ENCODE measurements around the gene ZNF280A.
"Not testable (repeated sequence)": the region's sequence is repeated elsewhere in the genome, so short reads cannot be mapped to it uniquely, and the experiment has no call there.

Gene ZNF280A

DNA sequence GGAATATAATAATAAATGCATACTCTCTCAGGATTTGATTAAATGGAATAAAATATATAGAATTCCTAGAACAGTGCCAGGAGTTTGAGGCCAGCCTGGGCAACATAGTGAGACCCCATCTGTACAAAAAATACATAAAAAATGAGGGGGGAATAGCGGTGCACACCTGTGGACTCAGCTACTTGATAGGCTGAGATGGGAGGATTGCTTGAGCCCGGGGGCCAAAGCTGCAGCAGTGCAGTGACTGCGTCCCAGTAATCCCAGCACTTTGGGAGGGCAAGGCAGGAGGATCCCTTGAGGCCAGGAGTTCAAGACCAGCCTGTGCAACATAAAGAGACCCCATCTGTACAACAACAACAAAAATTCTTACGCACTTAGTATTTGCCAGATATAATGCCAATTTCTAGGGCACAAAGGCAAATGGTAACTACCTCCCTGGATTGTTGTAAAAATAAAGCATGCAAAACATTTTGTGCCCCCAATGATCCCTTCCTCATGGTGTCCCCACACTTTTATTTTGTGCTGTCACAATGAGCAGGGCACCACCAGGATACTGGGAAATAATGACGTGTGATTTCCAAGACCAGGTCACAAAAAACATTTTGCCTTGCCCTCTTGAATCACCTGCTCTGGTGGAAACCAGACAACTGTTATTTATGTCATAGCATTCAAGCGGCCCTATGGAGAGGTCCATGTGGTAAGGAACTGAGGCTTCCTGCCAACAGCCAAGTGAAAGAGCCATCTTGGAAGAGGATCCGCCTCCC is 18.3 kb upstream of the ZNF280A start:
- DNase-seq = no peak

DNA sequence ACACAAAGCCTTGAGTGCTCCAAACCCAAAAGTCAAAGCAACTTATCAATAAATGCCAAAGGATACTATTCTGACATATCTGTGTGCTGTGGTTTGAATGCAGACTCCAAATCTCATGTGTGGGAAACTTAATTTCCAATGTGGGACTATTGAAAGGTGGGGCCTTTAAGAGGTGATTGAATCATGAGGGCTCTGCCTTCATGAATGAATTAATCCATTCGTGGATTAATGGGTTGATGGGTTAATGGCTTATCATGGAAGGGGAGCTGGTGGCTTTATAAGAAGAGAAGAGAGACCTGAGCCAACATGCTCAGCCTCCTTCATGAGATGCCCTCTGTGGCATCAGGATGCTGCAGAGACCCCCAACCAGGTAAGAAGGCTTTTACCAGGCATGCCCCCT is 16.8 kb upstream of the ZNF280A start:
- no peak for DNase-seq

DNA sequence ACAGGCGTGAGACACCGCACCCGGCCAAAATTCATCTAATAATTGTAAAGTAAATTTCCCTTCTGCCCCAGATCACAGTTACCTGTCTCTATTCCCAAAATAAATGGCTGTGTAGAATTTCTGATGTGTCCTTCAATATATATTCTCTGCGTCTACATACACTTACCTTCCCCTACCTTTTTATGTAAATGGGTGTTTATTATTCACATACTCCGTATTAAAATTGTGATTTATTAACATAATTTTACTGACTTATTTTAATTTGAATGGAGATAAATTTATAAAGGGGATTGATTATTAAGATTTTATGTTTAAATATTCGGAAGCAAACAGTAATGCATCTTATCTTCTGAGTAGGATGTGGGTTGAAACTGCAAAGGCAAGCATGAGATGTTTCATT is 16.4 kb upstream of the ZNF280A start:
- DNase-seq = no peak

DNA sequence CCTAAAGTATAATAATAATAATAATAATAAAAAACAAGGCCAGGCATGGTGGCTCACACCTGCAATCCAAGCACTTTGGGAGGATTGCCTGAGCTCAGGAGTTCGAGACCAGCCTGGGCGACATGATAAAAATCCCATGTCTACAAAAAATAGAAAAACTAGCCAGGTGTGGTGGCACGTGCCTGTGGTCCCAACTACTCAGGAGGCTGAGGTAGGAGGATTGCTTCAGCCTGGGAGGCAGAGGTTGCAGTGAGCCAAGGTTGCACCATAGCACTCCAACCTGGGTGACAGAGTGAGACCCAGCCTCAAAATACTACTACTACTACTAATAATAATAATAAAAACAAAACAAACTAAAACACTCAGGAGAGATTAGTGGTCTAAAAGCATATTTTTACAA is 15.6 kb upstream of the ZNF280A start:
- no peak for DNase-seq

DNA sequence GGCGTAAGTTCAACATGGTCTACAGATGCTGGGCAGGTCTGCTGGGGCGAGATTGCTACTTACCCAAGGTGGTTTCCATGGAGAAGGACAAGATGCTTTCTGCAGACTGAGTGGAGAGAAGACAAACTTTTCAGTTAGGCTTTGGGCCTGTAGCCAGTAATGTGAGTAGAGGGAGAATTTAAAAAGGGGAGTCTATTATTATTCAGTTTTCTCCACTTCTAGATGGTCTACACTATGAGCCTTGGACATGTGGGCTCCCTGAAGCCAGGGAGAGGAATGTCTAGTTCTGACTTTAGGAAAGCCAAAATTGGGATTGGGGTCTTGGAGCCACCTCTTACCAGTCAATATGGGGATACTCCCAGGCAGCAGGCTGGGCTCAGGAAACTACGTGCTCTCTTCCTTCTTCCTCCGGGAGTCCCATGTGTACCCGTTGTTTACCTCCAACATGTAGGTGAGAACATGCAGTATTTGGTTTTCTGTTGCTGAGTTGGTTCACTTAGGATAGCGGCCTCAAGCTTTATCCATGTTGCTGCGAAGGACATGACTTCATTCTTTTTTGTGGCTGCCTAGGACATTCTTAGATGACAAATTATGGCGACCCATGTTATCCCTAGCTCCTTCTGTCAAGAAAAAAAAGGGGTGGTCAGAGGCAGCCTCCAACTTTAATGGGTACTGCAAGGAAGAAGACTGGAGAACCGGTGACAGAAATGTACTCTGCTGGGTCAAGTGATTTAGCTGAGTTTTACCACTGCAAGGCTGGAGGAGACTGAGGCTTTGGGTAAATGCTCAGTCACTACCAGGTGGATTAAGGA is 14.7 kb upstream of the ZNF280A start:
- no peak for DNase-seq

DNA sequence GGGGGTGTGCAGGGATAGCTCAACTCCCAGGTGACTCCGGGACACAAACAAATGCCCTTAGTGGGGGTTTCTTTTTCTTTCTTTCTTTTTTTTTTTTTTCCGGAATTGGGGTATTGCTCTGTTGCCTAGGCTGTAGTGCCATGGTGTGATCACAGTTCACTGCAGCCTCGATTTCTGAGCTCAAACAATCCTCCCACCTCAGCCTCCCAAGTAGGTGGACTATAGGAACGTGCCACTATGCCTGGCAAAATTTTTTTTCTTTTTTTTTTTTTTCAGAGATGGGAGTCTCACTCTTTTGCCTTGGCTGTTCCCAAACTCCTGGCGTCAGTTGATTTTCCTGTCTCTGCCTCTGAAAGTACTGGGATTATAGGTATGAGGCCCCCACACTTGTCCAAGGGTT is 13.8 kb upstream of the ZNF280A start:
- DNase-seq = no peak

DNA sequence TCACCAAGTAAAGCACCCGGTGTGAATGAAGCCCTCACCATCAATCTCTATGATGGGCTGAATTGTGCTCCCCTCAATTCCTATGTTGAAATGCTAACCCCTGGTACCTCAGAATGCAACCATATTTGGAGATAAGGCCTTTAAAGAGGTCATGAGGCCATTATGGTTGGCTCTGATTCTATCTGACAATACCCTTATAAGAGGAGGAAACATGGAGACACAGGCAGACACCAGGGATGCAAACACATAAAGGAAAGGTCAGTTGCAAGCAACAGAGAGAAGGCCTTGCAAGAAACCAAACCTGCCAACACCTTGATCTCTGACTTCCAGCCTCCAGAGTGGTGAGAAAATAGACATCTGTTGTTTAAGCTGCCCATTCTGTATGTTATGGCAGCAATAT is 13.3 kb upstream of the ZNF280A start:
- DNase-seq = no peak

DNA sequence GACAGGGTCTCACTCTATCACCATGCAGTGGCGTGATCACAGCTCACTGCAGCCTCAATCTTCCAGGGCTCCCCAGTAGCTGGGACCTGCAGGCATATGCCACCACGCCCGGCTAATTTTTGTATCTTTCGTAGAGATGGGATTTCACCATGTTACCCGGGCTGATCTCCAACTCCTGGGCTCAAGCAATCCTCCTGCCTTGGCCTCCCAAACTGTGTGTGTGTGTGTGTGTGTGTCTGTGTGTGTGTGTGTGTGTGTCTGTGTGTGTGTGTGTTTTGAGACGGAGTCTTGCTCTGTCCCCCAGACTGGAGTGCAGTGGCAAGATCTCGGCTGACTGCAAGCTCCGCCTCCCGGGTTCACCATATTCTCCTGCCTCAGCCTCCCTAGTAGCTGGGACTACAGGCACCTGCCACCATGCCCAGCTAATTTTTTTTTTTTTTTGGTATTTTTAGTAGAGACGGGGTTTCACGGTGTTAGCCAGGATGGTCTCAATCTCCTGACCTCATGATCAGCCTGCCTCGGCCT is 12.5 kb upstream of the ZNF280A start:
- not testable (repeated sequence) for DNase-seq

DNA sequence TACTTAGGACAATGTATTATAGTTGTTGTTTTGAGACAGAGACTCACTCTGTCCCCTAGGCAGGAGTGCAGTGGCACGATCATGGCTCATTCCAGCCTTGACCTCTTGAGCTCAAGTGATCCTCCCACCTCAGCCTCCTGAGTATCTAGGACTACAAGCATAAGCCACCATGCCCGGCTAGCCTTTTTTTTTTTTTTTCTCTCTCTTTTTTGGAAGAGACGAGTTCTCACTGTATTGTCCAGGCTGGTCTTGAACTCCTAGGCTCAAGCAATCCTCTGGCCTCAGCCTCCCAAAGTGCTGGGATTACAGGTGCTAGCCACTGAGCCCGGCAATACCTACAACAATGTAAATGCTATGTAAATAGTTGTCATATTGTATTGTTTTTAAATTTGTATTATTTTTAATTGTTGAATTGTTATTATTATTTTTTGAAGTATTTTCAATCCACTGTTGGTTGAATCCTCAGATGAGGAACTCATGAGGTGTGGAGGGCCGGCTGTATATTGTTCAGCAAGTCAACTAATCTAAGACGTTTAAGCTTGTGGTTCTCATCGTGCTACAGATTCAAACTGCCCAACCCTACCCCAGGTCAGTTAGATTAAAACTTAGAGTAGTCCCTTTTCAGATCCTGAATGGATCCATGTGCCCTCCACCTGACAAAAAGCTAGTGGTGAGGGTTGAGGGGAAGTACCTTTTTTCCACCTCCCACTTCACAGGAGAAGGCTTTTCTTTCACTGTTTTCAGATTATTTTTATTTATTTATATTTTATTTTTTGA is 11.9 kb upstream of the ZNF280A start:
- no peak for DNase-seq

DNA sequence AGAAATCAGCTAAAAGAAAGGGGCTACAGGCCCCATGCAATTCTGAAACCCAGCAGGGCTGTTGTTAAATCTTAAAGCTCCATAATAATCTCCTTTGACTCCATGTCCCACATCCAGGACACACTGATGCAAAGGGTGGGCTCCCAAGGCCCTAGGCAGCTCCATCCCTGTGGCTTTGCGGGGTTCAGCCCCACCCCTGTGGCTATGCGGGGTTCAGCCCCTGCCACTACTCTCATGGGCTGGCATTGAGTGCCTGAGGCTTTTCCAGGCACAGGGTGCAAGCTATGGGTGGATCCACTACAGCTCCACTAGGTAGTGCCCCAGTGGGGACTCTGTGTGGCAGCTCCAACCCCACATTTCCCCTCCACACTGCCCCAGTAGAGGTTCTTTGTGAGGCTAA is 8.7 kb upstream of the ZNF280A start:
- DNase-seq = no peak

DNA sequence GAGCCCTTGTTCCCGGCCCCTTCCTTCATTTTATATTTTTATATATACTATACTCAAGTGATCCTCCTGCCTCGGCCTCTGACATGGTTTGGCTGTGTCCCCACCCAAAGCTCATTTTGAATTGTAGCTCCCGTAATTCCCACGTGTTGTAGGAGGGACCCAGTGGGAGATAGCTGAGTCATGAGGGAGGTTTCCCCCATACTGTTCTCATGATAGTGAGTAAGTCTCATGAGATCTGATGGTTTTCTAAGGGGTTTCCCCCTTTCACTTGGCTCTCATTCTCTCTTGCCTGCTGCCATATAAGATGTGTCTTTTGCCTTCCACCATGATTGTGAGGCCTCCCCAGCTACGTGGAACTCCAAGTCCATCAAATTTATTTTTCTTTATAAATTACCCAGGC is 7.2 kb upstream of the ZNF280A start:
- no peak for DNase-seq

DNA sequence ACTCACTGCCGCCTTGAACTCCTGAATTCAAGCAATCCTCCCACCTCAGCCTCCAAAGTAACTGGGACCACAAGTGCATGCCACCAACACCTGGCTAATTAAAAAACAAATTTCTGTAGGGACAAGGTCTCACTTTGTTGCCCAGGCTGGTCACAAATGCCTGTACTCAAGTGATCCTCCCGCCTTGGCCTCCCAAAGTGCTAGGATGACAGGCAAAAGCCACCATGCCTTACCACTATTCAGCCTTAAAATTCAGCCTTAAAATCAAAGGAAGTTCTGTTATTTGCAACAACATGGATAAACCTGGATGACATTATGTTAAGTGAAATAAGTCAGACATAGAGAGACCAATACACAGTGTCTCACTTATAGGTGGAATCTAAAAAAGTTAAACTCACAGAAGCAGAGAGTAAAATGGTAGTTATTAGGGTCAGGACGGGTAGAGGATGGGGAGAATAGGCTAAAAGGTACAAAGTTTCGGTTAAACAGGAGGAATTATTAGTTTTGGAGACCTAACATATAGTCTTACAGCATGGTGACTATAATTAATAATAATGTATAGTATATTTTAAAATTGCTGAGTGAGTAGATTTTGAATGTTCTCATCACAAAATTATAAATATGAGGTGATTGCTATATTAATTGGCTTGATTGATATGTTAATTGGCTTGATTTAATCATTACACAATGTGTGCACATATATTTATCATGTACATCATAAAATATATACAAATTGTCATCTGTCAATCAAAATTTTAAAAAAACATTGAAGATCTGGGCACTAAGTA is 6.2 kb upstream of the ZNF280A start:
- no peak for DNase-seq

DNA sequence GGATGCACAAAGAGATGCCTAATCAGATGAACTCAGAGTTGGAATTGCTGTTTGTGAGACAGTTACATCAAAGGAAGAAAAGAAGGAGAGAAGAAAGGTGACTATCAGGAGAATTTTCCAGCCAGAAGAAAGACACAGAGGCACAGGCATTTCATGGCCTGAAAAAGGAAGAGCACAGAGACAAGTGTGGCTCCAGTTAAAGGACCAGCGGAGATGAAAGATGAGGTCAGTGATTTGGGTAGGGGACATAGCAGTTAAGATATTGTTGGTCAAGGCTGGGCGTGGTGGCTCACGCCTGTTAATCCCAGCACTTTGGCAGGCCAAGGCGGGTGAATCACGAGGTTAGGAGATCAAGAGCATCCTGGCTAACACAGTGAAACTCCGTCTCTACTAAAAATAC is 3.4 kb upstream of the ZNF280A start:
- no peak for DNase-seq

DNA sequence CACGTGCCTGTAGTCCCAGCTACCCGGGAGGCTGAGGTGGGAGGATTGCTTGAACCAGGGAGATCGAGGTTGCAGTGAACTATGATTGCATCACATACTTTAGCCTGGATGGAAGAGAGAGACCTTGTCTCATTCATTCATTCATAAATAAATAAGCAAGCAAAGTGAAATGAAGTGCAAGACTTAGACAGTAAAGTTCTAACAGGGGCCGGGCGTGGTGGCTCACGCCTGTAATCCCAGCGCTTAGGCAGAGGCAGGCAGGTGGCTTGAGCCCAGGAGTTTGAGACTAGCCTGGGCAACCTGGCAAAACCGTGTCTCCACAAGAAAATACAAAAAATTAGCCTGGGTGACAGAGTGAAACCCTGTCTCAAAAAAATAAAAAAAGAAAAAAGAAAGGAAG is 1.6 kb upstream of the ZNF280A start:
- no peak for DNase-seq

DNA sequence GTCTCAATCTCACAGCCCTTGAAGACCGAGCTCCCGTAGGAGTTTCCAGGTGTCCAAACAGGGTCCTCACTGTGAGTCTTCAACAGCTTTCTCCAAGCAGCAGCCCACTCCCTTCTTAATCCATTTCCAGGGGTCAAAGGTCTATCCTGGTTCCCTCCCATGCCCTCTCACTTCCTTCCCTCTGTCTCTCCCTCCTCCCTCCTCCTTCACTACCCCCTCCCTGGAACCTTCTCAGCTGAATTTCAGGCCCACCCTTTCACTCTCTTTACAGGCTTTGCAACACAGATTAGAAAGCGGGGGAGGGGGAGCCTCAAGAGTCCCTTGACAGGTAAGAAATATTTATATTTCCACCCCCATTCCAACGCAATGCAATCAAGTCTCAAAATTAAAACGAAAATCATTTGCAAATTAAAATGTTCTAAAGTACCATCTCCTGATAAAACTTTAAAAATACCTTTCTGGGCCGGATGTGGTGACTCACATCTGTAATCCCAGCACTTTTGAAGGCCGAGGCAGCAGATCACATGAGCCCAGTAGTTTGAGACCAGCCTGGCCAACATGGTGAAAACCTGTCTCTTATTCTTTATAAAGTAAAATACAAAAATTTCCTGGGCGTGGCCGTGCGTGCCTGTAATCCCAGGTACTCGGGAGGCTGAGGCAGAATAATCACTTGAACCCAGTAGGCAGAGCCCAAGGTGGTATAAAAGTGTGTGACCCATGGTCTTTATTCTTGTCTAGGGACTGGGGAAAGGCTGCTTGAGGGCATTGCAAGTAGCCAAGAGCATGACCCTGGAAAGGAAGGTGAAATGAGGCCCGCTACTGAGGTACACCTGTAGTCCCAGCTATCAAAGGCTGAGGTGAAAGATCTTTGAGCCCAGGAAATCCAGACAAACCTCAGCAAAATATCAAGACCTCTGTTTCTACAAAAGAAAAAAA is 865 bp upstream of the ZNF280A start:
- no peak for DNase-seq

DNA sequence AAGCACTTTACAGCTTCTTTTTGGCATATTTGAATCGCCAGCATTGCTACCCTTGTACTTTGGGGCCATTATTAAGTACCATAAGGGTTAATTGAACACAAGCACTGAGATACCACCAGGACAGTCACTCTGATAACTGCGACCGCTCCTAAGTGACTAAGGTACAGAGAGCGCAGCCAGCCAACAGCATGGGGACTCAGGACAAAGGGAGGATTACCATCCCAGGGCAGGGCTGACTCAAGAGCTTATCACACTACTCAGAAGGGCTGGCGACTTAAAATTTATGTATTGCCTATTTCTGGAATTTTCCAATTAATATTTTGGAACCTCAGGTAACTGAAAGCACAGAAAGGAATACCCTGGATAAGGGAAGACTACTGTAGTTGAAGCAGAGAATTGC is 479 bp downstream of the ZNF280A start:
- no peak for DNase-seq

DNA sequence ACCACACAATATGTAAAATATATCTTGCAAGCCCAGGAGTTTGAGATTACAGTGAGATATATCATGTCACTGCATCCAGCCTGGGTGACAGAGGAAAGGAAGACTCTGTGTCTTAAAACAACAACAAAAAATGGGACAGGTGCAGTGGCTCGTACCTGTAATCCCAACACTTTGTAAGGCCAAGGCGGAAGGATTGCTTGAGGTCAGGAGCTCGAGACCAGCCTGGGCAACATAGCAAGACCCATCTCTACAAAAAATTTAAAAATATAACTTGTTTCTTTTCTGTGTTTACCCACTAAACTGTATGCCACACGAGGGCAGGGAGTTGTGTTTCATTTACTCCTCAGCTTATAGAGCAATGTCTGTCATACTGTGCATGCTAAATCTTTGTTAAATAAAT is 3.1 kb downstream of the ZNF280A start:
- DNase-seq = no peak

DNA sequence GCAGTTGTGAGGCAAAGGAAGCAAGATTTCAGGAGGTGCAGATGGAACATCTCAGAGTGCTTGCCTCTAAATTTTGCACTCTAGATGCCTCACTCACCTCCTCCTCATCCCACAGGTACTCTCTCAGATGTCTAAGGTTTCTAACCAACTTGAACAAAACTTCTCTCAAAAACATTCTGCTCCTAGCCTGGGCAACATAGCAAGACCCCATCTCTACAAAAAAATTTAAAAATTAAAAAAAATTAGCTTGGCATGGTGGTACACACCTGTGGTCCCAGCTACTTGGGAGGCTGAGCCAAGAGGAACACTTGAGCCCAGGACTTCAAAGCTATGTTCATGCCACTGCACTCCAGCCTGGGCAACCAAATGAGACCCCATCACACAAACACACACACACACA is 4.2 kb downstream of the ZNF280A start:
- no peak for DNase-seq

DNA sequence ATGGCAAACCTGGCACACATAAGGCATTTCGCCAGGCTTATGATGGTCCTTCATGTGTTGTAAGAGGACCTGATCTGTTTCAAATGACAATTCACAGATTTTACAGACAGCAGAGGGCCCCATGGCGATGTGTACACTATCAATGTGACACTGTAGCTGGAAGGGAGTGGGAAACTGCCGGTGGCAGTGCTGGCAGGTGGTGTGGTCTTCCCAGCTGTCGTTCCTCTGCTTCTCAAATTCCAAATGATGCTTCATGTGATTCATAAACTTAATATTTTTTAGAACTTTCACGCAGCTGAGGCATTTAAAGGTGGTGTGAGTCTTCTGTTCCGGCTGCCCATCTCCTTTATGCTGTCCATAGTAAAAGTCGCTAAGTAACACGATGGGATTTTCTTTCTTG is 5.6 kb downstream of the ZNF280A start:
- peak; percentile 18 for DNase-seq

DNA sequence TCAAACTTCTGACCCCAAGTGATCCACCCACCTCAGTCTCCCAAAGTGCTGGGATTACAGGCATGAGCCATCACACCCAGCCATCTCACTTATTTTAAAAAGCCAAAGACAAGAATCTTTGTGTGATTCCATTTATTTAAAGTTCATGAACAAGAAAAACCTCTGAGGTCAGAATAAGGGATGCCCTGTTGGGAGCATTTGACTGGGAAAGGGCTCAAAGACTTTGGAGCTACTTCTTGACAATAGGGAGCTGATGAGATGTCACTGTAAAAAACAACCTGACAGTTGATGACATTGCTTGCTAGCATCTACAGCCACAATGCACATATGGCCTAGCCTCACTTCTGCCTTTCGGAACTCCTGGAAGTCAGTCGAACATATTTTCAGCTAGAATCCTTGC is 6.5 kb downstream of the ZNF280A start:
- DNase-seq = no peak

DNA sequence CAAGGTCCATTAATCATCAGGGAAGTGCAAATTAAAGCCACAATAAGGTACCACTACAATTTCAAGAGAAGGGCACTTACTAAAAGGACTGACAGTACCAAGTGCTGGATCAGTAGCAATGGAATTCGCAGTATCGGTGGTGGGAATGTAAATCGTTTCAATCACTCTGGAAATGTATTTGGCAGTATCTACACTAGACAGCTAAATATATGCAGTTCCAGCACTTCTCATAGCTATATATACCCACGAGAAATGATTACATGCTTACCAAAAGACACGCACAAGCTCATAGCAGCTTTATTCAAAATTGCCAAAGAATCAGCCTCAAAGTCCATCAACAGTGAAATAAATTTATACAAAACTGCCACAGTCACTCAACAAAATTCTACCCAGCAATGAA is 7.1 kb downstream of the ZNF280A start:
- no peak for DNase-seq

Data from right hindlimb (tissue), 1 donor.